GM12878 (cell line): ENCODE data around the gene CHCHD3. TPM values are rescaled to one million over a fixed set of nuclear protein-coding genes. Genes with fewer than 3 reads are reported as not detected.
A peak's percentile ranks its signal among the peaks of the same experiment; 100 is the strongest.

Source experiments
- ATAC-seq: fragments of 200-7000 bp; cut with Tn5 transposase; 3 replicates; pipeline ENCODE4 v1.9.1; 2020; ENCODE audit warnings: mild to moderate bottlenecking, moderate library complexity
- BruUV-seq: library from RNA; stranded (reverse); fragments of 400-500 nt; replicated peaks from 2 replicates; lab custom pipeline; 2021; lab: Mats Ljungman, UMichigan
- CTCF ChIA-PET: fragments of 300-600 bp; sonication (Branson Sonifier 250); formaldehyde crosslinking; extraction: SDS; loops from one replicate; lab custom pipeline; 2021; ENCODE audit warnings: inconsistent platforms; lab: Yijun Ruan, JAX
- POLR2A ChIA-PET: fragments of 350-600 bp; formaldehyde crosslinking; extraction: SDS; loops from one replicate; lab custom pipeline; 2021; ENCODE audit warnings: inconsistent platforms; lab: Charles Lee
- RAD21 ChIA-PET: fragments of 300-600 bp; sonication (Branson Sonifier 250); formaldehyde crosslinking; loops from one replicate; lab custom pipeline; 2023; ENCODE audit warnings: antibody characterized with exemption; ENCODE audit not compliant: unreplicated experiment; lab: Charles Lee
- SMC1A ChIA-PET: fragments of 300-600 bp; sonication (Branson Sonifier 250); formaldehyde crosslinking; loops from one replicate; lab custom pipeline; 2023; ENCODE audit not compliant: unreplicated experiment, uncharacterized antibody; lab: Charles Lee
- DNase-seq: peaks from one replicate; pipeline ENCODE4 v3.0.0-alpha.2; 2011; ENCODE audit warnings: low read depth, low spot score
- FAIRE-seq: peaks from 3 replicates; lab custom pipeline; 2011; peaks lifted over from hg19 to GRCh38; lab: Jason Lieb, UNC
- H2AFZ ChIP-seq: 2 replicates; pipeline ENCODE4 v1.6.0; 2011; ENCODE audit warnings: low read depth, low read length, control low read depth; ENCODE audit not compliant: control insufficient read depth
- H3K27ac ChIP-seq: 2 replicates; pipeline ENCODE4 v1.5.1; 2011; ENCODE audit warnings: control low read depth; ENCODE audit not compliant: control insufficient read depth, insufficient read depth
- H3K27me3 ChIP-seq, 2 experiments: replicated peaks in 1 of 2; 2 replicates each; pipeline versions ENCODE4 v1.6.0 to v1.6.1; 2011; ENCODE audit warnings: low read length in 1 of 2; ENCODE audit not compliant: control insufficient read depth in 2 of 2, insufficient read depth in 2 of 2
- H3K36me3 ChIP-seq, 2 experiments: 2 replicates each; pipeline ENCODE4 v1.5.1; 2011; ENCODE audit warnings: low read length in 1 of 2; ENCODE audit not compliant: control insufficient read depth in 2 of 2, insufficient read depth in 2 of 2
- H3K4me1 ChIP-seq: 2 replicates; pipeline ENCODE4 v1.6.1; 2011; ENCODE audit warnings: mild to moderate bottlenecking, low read length, moderate library complexity, mixed read lengths; ENCODE audit not compliant: control insufficient read depth, insufficient read depth
- H3K4me2 ChIP-seq: 2 replicates; pipeline ENCODE4 v1.6.0; 2011; ENCODE audit warnings: control low read depth; ENCODE audit not compliant: control insufficient read depth, insufficient read depth
- H3K4me3 ChIP-seq: fragments of 200-600 bp; sonication (generic); 2 replicates; pipeline ENCODE4 v1.5.1; 2016
- H3K79me2 ChIP-seq: 2 replicates; pipeline ENCODE4 v1.6.0; 2011; ENCODE audit warnings: low read length; ENCODE audit not compliant: control insufficient read depth, insufficient read depth
- H3K9ac ChIP-seq: 2 replicates; pipeline ENCODE4 v1.8.0; 2011; ENCODE audit warnings: low read length, control low read depth, mixed read lengths; ENCODE audit not compliant: control insufficient read depth, insufficient read depth
- H3K9me3 ChIP-seq: replicated peaks from 3 replicates; pipeline ENCODE4 v1.5.1; 2011; ENCODE audit warnings: mild to moderate bottlenecking, low read length; ENCODE audit not compliant: control insufficient read depth, insufficient read depth
- H4K20me1 ChIP-seq: 2 replicates; pipeline ENCODE4 v1.6.0; 2011; ENCODE audit not compliant: control insufficient read depth, insufficient read depth
- E2F4 ChIP-seq: IDR thresholded peaks from 2 replicates; pipeline ENCODE4 v1.6.1; 2012; ENCODE audit warnings: low read depth, low read length, improper control_type of control experiment
- EZH2 ChIP-seq: IDR thresholded peaks from 2 replicates; pipeline ENCODE4 v1.6.1; 2012; ENCODE audit warnings: low read depth, mild to moderate bottlenecking, control low read depth, inconsistent platforms, low read length, borderline replicate concordance; ENCODE audit not compliant: control insufficient read depth
- JUNB ChIP-seq: IDR thresholded peaks from 2 replicates; pipeline ENCODE4 v1.6.1; 2016; ENCODE audit warnings: antibody characterized with exemption, mild to moderate bottlenecking
- SP1 ChIP-seq: IDR thresholded peaks from one replicate; pipeline ENCODE4 v1.6.1; 2011; ENCODE audit warnings: low read depth, low read length
- ZNF687 ChIP-seq: fragments of 450-650 bp; IDR thresholded peaks from 2 replicates; pipeline ENCODE4 v1.6.1; 2017; ENCODE audit warnings: mild to moderate bottlenecking, moderate library complexity
- WGBS: methylation state at CpG from one replicate; pipeline ENCODE4 v1.1.6; 2016; ENCODE audit warnings: low lambda C conversion rate; ENCODE audit not compliant: insufficient replicate concordance, insufficient coverage; ENCODE audit errors: missing lambda C conversion rate; 5-methylcytosine and 5-hydroxymethylcytosine counted together
- in situ Hi-C: fragments of 300-500 bp; cut with MboI; formaldehyde crosslinking; loops from 9 replicates; pipeline ENCODE4 v1.14.3; 2018; ENCODE audit warnings: mixed read lengths
- intact Hi-C: fragments of 100-400 bp; cut with micrococcal nuclease; formaldehyde crosslinking; loops from one replicate; pipeline ENCODE4 v1.14.2; 2022; ENCODE audit not compliant: unreplicated experiment
- polyA plus RNA-seq, 11 experiments: library from polyadenylated mRNA; depleted of rRNA in 4 of 11; unstranded in 6 of 11; stranded (reverse) in 5 of 11; fragments of >200 nt; fragmentation: Nextera tagmentation in 4 of 11; fragmentation: Illumina TruSeq in 1 of 11; extraction: Ambion mirVana in 4 of 11; extraction: Trizol in 1 of 11; gene quantifications; 1 replicate in 1 of 11; 2 replicates in 10 of 11; pipeline versions ENCODE4 v1.2.1 to v1.2.3, GENCODE V29; 2011 to 2016; ENCODE audit warnings: inconsistent platforms in 2 of 11, missing spikeins in 2 of 11, low read depth in 1 of 11
- total RNA-seq, 4 experiments: library from RNA; depleted of rRNA in 3 of 4; stranded (reverse); fragments of >200 nt in 3 of 4; fragmentation: Illumina TruSeq in 1 of 4; extraction: Trizol in 1 of 4; gene quantifications; 2 replicates each; pipeline versions ENCODE4 v1.2.1 to v1.2.3, GENCODE V29; 2013 to 2021

The CHCHD3 gene
- total and polyA plus RNA-seq, 10 of the 15 experiments (the other 5 are each of a cell fraction or from before 2014, with no cell fraction given), result 38.3 to 178 (median 96.2) TPM

GRCh38 chr7:133079296-133079695, 2.6 kb downstream of the CHCHD3 start (continued):
- TF ChIP-seq ZNF687 (no peak), EZH2 (no peak)

- no peak overlapping the region for H3K27ac ChIP-seq
- ChIA-PET CTCF (interaction anchor here (0.9 to 1.0 kb wide), 2 partner anchors 26 to 367 kb away, joined by 3 read pairs; no protein-coding TSS in a partner anchor), SMC1A (interaction anchor here (0.9 to 1.2 kb wide), 3 partner anchors 10 to 17 kb away, joined by 3 to 5 read pairs (median 4); no protein-coding TSS in a partner anchor), RAD21 (no interaction called here), POLR2A (no interaction called here)
- H3K4me1 ChIP-seq, result no peaks in the 10 kb centered on the region; the same call in 1 of the 2 replicates
- H3K9ac ChIP-seq, result no peak overlapping the region
- FAIRE-seq, result no peak
- peaks cover 81% of the 10 kb centered on the region for H3K79me2 ChIP-seq
- in situ Hi-C loops, result no loop called here
- no peak overlapping the region; the same call in 1 of the 2 replicates for H3K4me3 ChIP-seq
- H4K20me1 ChIP-seq, result no peaks in the 10 kb centered on the region
- H3K9me3 ChIP-seq, result peaks cover under 1% of the 10 kb centered on the region; the same call in 1 of the 3 replicates
- peaks cover 1 to 10% of the 10 kb centered on the region in 2 experiments; a peak in 3 of 4 replicates for H3K36me3 ChIP-seq
- WGBS, result 100% methylated on average over 4 of the region's 4 CpGs
- no peak for TF ChIP-seq SP1
- no peak for TF ChIP-seq JUNB
- TF ChIP-seq E2F4, result no peak
- TF ChIP-seq, all 136 proteins: peak for 0
- H3K4me2 ChIP-seq, result peak overlapping the region; percentile 19; the same call in 1 of the 2 replicates
- intact Hi-C loops, result no loop called here
- no peak overlapping the region for H2AFZ ChIP-seq
- H3K27me3 ChIP-seq, result no peaks in the 10 kb centered on the region
- ATAC-seq (no peak), DNase-seq (no peak)
- no TSS peak for BruUV-seq
These were observed 4.5 kb downstream of the CHCHD3 start for GRCh38 chr7:133077394-133077793.
